Measurements from ENCODE around the gene NT5C2.
"Not testable (repeated sequence)": the region's sequence is repeated elsewhere in the genome, so short reads cannot be mapped to it uniquely, and the experiment has no call there.

NT5C2 gene

DNA sequence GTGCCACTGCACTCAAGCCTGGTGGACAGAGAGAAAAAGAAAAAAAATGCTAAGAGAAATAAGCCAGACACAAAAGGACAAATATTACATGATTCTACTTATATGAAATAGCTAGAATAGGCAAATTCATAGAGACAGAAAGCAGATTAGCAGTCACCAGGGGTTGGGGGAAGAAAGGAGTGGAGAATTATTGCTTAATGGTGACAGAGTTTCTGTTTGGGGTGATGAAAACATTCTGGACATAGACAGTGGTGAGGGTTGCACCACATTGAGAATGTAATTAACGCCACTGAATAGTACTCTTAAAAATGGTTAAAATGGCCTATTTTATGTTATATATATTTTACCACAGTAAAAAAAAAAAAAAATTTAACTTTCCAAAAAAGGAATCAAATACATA is 6.4 kb upstream of the NT5C2 start:
- DNase-seq, result no peak

DNA sequence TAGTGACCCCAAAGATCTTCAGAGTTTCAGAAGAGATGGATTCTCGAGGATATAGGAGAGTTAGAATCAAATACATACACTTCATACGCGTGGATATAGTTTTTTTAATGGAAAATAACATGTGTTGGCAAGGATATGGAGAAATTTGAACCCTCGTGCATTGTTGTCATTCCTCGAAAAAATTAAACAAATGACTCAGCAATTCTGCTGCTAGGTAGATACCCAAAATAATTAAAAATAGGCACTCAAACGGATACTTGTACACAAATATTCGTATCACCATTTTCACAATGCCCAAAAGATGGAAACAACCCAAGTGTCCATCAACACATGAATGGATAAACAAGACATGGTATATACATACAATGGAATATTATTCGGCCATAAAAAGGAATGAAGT is 5.6 kb upstream of the NT5C2 start:
- no peak for DNase-seq

DNA sequence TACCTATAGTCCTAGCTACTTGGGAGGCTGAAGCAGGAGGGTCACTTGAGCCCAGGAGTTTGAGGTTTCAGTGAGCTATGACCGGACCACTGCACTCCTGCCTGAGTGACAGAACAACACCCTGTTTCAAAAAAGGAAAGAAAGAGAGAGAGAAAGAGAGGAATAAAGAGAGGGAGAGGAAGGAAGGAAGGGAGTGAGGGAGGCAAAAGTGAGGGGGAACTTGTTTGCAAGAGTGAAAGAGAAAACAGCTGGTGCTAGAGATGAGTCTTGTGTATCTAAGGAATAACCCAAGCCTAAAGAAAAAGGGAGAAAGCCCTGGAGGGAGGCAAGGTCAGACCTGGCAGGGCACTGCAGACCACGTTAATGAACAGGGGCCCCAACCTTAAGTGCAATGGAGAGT is 4.8 kb upstream of the NT5C2 start:
- no peak for DNase-seq

DNA sequence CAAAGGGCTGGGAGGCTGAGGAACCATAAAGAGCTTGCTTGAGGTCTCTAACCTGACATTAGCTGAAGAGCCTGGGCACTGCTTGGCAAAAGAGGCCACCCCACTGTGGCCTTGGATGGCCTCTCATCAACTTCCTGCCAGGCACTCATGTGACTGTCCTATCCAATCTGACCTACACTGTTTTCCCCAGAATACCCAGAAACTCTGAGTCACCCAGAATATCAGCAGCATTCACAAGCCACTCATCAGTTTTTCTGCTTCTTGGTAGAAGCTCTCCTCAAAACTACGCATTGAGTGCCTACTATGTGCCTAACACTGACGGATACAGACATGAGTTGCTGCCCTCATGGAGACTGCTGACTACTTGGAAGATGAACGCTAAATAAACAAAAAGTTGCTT is 4.1 kb upstream of the NT5C2 start:
- DNase-seq, result no peak

DNA sequence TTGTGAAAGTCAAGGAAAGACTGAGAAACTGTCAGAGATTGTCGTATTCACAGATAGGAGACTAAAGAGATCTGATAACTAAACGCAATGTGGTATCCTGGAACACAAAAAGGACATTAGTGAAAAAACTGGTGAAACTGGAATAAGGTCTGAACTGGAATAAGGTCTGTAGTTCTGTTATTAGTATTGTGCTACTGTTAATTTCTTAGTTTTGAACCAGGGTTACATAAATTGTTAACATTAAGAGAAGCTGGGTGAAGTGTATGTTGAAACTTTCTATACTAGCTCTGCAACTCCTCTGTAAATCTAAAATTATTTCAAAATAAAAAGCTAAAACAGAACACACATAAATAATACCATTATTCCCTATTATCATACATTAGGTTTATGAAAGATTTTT is 3.4 kb upstream of the NT5C2 start:
- DNase-seq, result no peak

DNA sequence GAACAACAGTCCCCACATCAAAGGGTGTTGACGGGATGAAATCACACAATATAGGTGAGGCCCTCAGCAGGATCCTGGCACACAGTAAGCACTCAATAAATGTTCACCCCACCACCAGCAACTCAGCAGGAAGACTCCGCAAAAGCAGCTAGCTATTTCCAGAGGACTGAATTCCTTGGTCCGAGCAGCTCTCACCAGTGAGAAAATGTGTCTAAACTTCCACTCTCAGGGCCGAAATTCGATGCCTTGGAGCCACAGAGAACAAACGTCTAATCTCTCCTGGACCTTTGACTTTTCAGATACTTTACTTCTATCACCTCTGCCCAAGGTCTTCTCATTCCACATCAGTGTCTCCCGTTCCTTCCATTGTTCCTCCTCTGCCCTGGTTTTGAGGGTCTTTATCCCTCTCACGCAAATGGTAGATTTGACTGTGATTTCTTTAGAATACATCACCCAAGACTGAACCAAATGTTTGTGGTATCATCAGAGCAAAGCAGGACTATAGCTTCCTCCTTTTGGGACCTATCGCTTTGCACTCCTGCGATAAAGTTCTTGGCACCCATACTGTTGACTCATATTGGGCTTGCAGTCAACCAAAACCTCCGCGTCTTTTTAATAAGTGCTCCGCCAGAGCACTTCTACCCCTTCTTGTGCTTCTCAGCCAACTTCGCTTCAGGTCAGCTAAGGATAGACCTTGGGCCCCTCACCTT is 903 bp upstream of the NT5C2 start:
- DNase-seq, result no peak

DNA sequence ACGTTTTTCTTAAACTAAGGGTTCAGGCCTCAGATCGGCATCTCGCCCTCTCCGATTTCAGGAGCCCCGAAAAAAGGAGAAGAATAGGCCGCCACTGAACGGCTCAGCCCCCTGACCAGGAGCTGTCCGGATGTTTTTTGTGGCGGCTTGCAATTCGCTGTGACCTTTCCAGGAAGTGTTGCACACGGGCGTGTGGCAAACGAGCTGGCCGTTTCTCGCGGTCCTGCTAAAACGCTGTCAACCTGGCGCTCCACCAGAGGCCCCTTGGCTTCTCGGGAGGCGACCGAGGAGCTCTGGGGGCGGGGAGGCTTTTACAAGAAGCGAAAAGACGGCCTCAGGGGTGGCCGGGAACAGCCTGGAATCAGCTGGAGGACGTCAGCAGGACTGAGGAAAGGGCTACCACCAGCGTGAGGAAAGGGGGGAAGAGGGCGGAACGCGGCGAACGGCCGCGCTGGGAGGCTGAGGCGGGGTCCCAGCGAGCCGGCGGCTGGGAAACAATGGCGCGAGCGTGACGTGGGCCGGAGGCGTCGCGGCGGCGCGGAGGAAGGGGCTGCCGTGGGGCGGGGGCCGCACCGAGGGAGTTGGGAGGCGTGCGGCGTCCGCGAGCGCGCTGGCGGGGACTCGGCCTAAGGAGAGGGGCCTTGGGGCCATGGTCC is 493 bp downstream of the NT5C2 start:
- DNase-seq, result peak; percentile 73

DNA sequence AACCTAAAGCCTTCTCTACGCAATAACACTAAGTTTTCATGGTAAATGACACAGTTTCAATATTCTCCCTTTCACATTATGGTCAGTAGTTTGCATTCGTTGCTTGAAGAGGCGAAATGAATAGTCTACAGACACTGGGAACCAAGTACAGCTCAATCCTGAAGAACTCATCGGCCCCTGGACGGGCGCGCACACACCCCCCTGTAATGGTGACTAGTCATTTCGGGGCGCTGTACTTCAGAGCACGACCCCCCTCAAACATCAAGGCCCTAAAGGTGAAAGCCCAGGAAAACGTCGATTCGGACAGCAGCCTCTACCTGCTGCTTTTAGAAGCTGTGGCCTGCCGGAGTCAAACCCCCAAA is 1.0 kb downstream of the NT5C2 start:
- DNase-seq, result no peak

DNA sequence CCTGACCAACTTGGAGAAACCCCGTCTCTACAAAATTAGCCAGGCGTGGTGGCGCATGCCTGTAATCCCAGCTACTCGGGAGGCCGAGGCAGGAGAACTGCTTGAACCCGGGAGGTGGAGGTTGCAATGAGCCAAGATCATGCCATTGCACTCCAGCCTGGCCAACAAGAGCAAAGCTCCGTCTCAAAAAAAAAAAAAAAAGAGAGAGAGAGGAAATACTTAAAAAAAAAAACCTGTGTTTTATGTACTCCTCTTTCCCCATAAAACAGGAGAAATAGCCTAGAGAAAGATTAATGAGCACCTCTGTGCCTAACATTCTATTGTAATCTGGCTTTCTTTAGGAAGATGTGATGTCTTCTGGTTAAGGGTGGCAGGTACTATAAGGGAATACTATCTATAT is 1.9 kb downstream of the NT5C2 start:
- not testable (repeated sequence) for DNase-seq

DNA sequence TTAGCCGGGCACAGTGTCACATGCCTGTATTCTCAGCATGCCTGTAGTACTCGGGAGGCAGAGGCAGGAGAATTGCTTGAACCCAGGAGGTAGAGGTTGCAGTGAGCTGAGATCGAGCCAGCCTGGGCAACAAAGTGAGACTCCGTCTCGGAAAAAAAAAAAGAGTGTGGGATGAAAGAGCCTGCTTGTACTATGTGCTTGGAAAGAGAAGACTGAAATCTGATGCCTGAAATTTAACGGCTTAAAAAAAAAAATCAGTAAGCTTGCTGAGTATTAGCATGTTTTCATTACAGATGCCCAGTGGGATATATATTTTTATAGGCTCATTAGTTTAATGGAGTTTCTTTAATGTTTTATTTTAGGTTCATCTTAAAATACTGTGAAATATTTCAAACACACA is 4.2 kb downstream of the NT5C2 start:
- no peak for DNase-seq

DNA sequence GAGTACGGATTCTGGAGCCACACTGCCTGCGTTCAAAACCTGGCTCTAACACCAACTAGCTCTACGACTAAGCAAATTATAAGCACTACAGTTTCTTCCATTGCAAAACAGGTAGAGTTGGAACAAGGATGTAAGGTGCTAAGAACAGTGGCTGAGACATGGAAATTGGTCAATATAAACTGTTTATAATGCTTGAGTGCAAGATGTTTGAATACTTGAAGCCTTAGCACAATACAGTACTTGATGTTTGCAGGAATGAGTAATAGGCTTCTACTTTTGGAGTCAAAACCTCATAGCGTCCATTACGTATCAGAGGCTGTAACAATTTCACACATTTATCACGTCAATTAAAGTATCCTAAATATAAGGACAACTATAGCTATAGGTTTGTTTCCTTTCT is 6.9 kb downstream of the NT5C2 start:
- DNase-seq, result no peak

DNA sequence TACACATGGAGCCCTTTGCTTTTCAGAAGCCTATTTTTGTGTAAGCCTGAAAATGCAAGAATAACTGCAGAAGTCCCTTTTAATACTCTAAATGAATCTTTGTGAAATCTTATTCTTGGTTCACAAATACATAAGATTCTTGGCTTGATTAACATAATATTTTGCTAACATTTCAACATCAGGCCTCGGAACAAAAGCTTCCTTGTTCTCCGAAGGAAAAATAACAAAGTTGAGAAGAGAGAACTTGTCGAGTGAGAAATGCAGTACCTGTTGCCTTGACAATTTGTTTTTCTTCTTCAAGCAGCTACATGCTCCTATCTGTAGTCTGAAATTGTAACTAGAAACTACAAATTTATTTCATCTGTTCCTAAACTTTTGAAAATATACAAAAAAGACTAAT is 8.5 kb downstream of the NT5C2 start:
- DNase-seq, result no peak

DNA sequence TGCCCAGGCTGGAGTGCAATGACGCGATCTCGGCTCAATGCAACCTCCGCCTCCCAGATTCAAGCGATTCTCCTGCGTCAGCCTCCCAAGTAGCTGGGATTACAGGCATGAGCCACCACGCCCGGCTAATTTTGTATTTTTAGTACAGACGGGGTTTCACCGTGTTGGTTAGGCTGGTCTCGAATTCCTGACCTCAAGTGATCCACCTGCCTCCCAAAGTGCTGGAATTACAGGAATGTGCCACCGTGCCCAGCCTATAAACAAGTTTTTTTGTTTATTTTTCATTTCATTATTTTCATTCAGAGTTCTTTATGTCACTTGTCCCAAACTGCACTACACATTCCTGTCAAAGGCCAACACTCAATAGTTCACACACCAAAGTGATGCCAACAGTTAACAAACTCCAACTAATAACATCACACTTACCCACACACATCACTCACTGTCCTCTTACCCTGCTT is 9.1 kb downstream of the NT5C2 start:
- not testable (repeated sequence) for DNase-seq

DNA sequence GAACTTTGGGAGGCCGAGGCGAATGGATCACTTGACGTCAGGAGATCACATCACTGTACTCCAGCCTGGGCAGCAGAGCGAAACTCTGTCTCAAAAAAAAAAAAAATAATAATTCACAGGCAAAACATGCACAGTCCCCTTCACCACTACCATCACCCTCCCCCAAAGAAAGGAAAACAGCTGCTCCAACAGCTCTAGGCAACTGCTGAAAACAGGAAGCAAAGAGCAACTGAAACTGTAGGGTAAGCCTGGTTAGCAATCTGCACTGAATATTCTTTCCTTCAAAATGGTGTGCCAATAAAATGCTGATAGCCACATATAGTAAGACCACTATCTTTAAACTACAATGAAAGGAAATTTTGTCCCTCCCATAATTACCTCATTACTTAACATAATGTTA is 11.8 kb downstream of the NT5C2 start:
- no peak for DNase-seq

DNA sequence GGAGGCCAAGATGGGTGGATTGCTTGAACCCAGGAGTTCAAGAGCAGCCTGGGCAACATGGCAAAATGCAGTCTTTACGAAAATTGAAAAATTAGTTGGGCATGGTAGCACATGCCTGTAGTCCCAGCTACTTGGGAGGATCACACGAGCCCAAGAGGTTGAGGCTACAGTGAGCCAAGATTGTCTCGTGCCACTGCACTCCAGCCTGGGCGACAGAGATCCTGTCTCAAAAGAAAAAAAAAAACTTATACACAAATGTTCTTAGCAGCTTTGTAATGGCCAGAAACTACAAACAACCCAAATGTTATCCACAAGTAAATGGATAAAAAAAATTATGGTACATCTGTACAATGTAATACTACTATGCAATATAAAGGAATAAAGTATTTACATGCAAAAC is 12.6 kb downstream of the NT5C2 start:
- no peak for DNase-seq

DNA sequence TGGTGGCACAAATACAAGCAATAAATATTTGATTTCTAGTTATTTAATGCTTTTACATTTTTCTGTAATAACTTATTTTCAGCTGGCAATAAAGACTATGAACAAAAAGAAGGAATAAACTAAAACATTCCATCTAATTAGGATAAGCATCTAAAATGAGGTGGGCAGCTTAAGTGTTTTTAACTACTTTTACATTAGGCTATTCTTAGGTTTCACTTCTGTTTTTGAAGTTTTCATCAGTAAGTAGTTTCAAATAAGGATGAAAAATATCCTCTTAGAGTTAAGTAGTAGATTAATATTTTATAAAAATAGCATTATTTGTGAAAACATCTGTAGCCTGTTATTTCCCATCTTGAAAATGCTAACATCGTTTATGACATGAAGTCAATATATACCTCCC is 15.9 kb downstream of the NT5C2 start:
- no peak for DNase-seq

DNA sequence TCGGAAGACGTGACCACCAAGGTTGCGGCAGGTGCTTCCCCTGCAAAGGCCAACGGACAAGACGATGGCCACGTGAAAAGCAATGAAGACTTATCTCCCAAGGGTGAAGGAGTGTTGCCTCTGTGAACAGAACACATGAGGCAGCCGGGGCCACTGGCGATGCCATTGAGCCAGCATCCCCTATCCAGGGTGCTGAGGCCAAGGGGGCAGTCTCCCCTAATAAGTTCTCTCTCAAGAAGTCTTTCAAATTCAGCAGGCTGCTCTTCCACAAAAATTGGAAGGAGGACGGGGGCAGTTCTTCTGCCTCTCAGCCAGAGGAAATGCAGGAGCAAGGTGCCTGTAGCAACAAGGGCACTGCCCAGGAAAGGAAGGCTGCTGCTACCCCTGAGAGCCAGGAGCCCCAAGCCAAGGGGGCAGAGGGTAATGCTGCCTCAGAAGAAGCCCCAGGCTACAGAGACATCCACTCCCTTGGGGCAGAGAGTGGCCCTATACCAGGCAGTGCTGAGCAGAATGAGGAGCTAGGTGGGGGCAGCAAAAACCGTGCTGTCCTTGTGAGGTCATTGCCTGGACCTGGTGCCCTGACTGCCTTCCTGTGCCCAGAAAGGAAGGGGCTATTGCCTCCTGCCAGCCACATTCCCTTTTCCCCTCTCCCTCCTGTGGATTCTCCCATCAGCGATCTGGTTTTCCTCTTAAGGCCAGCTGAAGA is 17.3 kb downstream of the NT5C2 start:
- no peak for DNase-seq

DNA sequence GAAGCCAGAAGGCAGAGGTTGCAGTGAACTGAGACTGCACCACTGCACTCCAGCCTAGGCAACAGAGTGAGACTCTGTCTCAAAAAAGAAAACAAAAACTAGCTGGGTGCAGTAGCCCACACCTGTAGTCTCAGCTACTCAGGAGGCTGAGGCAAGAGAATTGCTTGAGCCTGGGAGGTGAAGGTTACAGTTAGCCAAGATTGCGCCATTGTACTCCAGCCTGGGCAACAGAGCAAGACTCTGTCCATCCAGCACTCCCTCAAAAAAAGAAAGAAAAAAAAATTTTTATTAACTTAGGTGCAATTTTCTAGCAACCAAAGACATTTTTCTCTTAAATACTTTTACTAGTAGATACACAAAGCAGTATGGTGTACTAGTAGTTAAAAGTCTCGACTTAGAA is 18.7 kb downstream of the NT5C2 start:
- DNase-seq, result not testable (repeated sequence)

DNA sequence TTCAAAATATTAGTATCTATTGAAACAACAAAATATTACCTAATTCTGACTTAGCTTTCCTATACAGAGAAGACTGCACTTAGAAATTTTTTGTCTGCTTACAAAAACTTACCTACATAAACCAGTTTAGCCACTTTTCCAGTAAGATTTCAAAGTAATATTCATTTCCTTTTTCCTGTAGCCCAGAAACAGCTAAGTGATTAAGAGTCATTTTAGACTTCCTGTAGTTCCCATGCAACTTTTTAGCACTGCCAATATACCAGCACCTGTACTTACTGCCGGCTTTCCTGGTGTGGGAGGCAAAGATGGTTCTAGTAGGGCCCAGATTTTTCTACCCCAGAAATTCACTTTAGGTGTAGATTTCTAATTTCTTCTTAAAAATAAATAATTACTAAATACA is 21.8 kb downstream of the NT5C2 start:
- DNase-seq, result no peak

DNA sequence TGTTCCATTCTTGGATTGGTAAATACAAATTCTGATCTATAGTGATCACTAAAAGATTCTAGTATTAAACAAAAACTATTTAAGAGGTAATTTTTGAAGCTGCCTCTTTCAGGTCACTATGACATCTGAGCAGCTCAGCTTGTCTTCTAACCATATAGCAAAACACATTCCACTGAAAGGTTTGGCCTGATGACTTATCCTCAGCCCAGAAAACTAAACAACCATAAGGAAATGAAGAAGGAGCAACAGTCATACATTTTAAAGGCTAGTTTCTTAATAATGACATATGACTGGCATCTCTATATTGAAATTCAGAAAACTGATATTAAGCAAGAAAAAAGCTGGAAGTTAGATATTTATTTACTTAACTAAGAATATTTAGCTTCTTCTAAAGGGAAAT is 24.6 kb downstream of the NT5C2 start:
- DNase-seq, result no peak

DNA sequence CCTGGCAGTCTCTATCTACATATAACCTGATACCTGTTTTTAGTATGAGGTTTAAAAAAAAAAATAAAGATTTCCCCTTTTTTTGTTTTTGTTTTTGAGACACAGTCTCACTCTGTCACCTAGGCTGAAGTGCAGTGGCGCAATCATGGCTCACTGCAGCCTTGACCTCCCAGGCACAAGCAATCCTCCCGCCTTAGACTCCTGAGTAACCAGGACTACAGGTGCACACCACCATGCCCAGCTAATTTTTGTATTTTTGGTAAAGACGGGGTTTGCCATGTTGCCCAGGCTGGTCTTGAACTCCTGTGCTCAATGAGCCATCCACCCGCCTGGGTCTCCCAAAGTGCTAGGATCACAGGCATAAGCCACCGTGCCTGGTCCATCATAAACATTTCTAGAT is 25.5 kb downstream of the NT5C2 start:
- not testable (repeated sequence) for DNase-seq

DNA sequence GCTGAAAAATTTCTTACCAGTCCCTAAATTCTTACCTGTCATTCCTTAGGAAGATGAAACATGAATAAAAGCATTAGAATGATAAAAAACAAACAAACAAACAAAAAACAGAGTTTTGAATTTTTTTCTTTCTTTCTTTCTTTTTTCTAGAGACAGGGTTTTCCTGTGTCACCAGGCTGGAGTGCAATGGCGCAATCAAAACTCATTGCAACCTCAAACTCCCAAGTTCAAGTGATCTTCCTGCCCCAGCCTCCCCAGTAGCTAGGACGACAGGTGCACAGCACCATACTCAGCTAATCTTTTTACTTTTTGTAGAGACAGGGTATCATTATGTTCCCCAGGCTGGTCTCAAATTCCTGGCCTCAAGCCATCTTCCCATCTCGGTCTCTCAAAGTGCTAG is 26.5 kb downstream of the NT5C2 start:
- DNase-seq, result no peak

DNA sequence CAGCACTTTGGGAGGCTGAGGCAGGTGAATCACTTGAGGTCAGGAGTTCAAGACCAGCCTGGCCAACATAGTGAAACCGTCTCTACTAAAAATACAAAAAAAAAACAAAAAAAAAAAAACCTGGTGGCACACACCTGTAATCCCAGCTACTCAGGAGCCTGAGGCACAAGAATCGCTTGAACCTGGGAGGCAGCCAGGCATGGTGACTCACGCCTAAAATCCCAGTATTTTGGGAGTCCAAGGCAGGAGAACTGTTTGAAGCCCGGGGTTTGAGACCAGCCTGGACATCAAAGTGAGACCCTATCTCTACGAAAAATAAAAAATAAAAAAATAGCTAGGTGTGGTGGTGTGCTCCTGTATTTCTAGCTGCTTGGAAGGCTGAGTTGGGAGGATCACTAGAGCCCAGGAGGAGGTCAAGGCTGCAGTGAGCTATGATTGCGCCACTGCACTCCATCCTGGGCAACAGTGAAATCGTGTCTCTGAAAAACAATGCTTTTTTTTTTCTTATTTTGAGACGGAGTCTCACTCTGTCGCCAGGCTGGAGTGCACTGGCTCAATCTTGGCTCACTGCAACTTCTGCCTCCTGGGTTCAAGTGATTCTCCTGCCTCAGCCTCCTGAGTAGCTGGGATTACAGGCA is 29.2 kb downstream of the NT5C2 start:
- not testable (repeated sequence) for DNase-seq

DNA sequence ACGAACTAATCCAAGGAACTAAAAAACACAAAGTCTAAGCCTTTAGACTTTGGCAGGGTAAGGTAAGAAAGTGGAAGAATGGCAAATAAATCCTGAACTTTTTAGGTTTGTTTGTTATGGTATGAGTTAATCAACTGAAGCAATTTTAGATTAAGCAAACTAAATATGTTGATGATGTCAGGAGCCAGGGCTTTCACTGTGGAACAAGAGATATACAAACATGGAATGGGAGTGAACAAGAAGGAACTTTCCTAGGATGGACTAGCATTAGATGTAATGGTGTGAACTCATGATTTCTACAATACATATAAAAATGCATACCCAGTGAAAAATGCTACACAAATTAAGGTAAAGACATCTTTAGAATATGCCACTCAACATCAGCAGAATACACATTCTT is 35.8 kb downstream of the NT5C2 start:
- DNase-seq, result no peak

Measured in CD4-positive, alpha-beta T cell treated with Interleukin-17A for 4 hours (primary cell).